Chondrocyte (in vitro differentiated cells): ENCODE results near the gene SYNE4. TPM values are rescaled to one million over a fixed set of nuclear protein-coding genes. Genes with fewer than 3 reads are reported as not detected.

Source experiments
- DNase-seq: peaks from one replicate; pipeline ENCODE4 v3.0.0; 2021; ENCODE audit warnings: mixed read lengths, low spot score
- H3K27ac Mint-ChIP-seq: one replicate; pipeline ENCODE4 v1.8.0; 2021; ENCODE audit warnings: mild to moderate bottlenecking, moderate library complexity, mixed read lengths; ENCODE audit not compliant: unreplicated experiment
- H3K27me3 Mint-ChIP-seq: 2 replicates; pipeline ENCODE4 v1.8.0; 2021; ENCODE audit warnings: low read depth, mixed read lengths
- H3K36me3 Mint-ChIP-seq: 2 replicates; pipeline ENCODE4 v1.8.0; 2021; ENCODE audit warnings: low read depth, mixed read lengths
- H3K4me1 Mint-ChIP-seq: 2 replicates; pipeline ENCODE4 v1.8.0; 2021; ENCODE audit warnings: low read depth, mild to moderate bottlenecking, mixed read lengths
- H3K4me3 Mint-ChIP-seq: one replicate; pipeline ENCODE4 v1.8.0; 2021; ENCODE audit warnings: mild to moderate bottlenecking, moderate library complexity, mixed read lengths; ENCODE audit not compliant: unreplicated experiment
- H3K9me3 Mint-ChIP-seq: 2 replicates; pipeline ENCODE4 v1.8.0; 2021; ENCODE audit warnings: low read depth, mixed read lengths
- CTCF ChIP-seq: fragments of 200-600 bp; sonication (generic); IDR thresholded peaks from 2 replicates; pipeline ENCODE4 v1.5.0; 2021; ENCODE audit warnings: antibody characterized with exemption, mild to moderate bottlenecking, moderate library complexity
- total RNA-seq: library from RNA; stranded (reverse); gene quantifications from 3 replicates; pipeline ENCODE4 v1.2.1, GENCODE V29; 2021

Gene SYNE4
- total RNA-seq, 1 donor from 2014 or later = 0.27 TPM

- DNase-seq = no peak
- no peak overlapping the region for H3K4me3 Mint-ChIP-seq
- TF ChIP-seq CTCF = no peak
- peaks cover 18% of the 10 kb centered on the region for H3K27me3 Mint-ChIP-seq
- no peaks in the 10 kb centered on the region for H3K36me3 Mint-ChIP-seq
- no peaks in the 10 kb centered on the region for H3K9me3 Mint-ChIP-seq
- no peaks in the 10 kb centered on the region for H3K4me1 Mint-ChIP-seq
- H3K27ac Mint-ChIP-seq = no peak overlapping the region
Observed at GRCh38 chr19:35963514-35963913, 45.1 kb downstream of the SYNE4 start.

GRCh38 chr19:35960432-35960972 lies 48.1 kb downstream of the SYNE4 start:
- no peak for TF ChIP-seq CTCF
- no peak overlapping the region for H3K4me3 Mint-ChIP-seq
- H3K36me3 Mint-ChIP-seq = no peaks in the 10 kb centered on the region
- no peak overlapping the region for H3K27ac Mint-ChIP-seq
- peaks cover 2% of the 10 kb centered on the region for H3K9me3 Mint-ChIP-seq
- H3K4me1 Mint-ChIP-seq = no peaks in the 10 kb centered on the region
- DNase-seq = no peak
- peaks cover 30% of the 10 kb centered on the region for H3K27me3 Mint-ChIP-seq

- Mint-ChIP-seq H3K27me3 (peaks cover 30% of the 10 kb centered on the region), H3K4me3 (no peak overlapping the region), H3K27ac (no peak overlapping the region), H3K36me3 (no peaks in the 10 kb centered on the region), H3K9me3 (peaks cover 2% of the 10 kb centered on the region), H3K4me1 (no peaks in the 10 kb centered on the region)
- DNase-seq = no peak
- TF ChIP-seq CTCF = no peak
Observed at GRCh38 chr19:35959968-35960320, 48.7 kb downstream of the SYNE4 start.

- H3K36me3 Mint-ChIP-seq = no peaks in the 10 kb centered on the region
Observed at GRCh38 chr19:35959040-35959967, 49.3 kb downstream of the SYNE4 start.

More at GRCh38 chr19:35959040-35959967, 49.3 kb downstream of the SYNE4 start:
- Mint-ChIP-seq H3K4me1 (no peaks in the 10 kb centered on the region), H3K9me3 (peaks cover 2% of the 10 kb centered on the region), H3K27me3 (peaks cover 30% of the 10 kb centered on the region), H3K4me3 (no peak overlapping the region), H3K27ac (no peak overlapping the region)
- peak; percentile 66 for TF ChIP-seq CTCF
- DNase-seq = no peak
